Activated CD8-positive, alpha-beta memory T cell treated with anti-CD3 and anti-CD28 coated beads, Interleukin-2, amount 50 U/mL, for 1 hour (primary cell): ENCODE measurements around the gene SUGP1.

Source experiments
- DNase-seq: peaks from one replicate; pipeline ENCODE4 v3.0.0-alpha.2; 2020; ENCODE audit errors: extremely low read depth

The SUGP1 gene

DNA sequence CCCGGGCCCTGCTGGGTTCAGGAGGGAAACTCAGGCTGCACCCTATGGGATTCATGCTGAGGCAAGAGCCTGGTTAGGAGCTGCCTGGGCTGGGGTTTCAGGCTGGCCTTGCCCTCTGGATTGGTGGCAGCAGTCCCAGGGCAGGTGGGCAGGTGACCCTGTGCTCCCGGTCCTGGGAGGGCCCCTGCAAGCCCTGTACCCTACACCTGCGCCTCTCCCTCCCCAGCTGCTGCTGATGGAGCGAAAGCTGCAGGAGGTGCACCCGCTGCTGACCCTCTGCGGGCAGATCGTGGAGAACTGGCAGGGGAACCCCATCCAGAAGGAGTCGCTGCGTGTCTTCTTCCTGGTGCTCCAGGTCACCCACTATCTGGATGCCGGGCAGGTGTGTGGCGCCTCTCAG, 20.7 kb upstream of the SUGP1 start:
- no peak for DNase-seq

DNA sequence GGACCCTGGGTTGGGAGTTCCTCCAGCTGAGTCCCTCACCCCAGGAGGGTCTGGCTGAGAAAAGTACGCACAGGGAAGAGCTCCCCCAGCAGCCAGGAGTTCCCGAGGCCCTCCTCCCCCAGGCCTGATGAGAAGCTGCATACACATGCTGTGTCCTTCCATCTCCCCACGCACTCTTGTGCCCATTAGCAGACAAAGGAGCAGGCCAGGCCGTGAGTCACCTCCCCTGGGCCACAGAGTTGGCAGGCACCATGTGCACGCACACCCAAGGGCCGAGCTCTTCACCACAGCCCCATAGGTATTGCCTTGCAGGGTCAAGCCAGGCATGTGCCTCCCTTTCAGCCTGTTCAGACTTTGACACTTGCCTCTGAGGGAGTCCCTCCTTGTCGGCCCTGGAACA, 17.8 kb upstream of the SUGP1 start:
- DNase-seq, result no peak

DNA sequence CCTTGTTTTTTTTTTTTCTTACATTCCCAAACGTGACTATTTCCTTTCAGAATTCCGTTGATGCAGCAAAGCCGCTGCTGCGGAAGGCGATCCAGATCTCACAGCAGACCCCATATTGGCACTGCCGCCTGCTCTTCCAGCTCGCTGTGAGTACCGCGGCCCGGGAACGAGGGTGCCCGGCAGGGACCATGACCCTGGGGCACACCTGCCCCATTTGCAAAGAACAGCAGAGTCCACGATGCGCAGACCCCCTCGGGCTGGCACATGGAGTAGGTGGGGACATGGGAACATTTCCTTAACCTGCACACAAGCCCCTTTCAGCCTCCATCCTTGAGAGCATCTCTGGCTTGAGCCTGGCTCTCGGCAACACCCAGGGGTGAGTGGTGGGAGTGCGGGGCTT, 16.8 kb upstream of the SUGP1 start:
- no peak for DNase-seq

DNA sequence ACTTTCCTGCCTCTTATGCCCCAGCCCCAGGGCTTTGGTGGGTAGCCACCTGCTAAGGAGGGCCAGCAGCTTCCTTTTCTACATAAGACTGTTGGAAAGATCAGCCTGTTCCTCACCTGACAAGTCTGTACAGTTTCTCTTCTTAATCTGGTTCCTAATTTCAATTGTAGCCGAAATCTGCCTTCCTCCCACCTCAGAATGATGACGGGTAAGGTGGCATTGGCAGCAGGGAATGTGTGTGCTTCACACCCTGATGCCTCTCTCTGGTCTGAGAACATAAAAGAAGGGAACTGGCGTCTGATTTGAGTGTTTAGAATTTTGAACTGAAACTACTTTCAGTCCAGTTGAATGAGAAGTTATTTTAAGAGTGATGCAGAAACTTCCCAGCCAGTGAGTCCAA, 16.3 kb upstream of the SUGP1 start:
- DNase-seq, result no peak

DNA sequence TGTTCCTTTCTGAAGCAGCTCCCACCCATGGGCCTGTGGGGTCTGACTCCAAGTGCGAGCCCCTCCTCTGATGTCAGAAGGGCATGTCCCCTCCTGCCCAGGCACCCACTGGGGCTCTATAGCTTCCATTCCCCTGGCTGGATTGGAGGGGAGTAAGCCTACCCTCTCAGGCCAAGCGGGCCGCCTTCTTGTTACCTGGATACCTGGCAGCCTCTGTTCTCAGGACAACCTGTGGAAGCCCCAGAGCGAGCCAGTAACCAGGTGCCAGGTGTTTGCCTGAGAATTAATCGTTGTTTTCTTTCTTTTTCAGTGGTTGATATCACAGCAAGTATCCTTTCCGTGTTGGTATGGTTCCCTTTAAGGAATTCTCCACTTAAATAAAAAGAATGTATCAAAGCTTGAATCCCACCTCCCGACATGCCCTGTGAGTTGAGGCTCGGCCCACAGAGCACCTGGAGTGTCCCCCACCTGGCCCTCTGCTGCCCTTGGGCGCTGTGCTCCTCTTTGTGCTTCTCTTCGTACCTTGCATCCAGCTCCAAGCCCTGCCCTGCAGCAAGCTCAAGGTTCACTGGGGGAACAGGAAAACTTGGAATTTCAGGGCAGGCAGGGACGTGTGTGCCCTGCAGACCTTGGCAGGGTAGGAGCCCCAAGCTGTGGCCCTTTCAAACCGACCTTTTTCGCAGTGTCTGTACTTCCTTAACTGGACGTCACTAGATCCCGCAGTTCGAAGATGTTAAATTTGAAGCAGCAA, 15.3 kb upstream of the SUGP1 start:
- DNase-seq, result no peak

DNA sequence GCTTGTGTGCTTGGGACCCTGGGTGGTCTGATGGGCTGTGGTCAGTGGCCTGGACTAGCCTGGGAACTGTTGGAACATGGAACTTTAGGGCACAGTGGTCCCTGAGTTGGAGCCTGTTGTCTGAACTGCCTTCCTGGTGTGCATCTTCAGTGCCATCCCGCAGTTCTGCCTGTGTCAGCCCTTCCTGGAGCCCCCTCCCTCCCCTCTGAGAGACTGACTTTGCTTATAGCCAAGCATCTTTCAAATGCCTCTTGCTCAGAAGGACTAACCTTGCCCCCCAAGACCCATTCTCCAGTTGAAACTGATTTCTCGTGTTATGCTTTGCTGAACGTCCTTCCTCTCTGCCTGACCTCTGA, 14.7 kb upstream of the SUGP1 start:
- DNase-seq, result no peak

DNA sequence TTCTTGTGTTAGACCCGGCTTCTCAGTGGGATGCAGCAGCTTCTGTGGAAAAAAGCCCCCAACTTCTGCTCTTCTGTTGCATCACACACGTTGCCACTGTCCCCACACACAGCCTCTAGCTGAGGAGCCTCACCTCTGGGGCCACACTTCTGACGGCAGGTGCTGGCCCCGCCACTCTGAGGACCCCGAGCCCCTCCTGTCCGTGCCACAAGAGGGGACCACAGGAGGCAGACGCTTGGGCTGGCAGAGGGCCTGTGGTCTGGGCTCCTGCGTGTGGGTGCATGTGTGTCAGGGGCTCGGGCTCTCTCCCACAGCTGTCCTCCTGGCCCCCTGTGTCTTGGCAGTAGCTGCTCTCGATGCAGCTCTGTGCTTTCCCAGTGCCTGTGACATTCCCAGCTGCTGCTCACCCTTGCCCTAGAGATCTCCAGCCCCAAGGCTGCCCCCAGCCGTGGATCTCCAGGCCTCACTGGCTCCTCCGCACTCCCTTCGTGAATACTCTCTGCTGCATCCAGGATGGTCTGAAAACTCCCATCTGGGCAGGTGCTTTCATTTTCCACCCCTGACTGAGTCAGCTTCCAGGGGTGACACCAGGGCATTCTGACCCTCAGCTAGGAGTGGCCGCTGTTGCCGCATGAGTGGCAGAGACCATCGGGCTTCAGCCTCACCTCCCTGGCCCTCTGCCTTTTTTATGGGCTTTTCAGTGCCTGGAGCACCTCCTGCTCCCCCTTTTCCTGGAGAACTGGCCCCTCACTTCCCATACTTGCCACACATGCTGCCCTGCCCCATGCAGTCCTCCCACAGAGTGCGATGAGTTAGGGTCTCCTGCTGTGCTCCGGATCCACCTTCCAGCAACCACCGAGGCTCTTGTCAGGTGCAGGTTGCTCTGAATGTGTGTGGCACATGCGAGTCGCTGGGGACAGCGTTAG, 14.0 kb upstream of the SUGP1 start:
- no peak for DNase-seq

DNA sequence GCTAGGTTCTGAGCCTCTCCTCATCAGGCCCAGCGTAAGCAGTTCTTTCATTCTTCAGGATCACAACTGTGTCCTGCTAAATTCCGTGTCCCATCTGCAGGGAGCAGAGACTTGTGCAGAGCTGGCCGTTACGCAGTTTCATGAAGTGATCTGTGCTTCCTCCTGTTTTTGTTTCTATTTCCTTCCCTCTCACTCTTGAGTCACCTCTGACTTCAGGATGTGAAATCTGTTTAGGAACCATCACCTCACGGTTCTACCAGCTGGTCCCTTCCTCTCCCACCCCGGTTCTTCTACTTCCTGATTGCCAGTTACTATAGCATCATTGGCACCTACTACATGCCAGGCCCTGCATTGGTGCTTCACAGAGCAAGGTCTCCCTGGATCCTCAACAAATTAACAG, 8.8 kb upstream of the SUGP1 start:
- DNase-seq, result no peak

DNA sequence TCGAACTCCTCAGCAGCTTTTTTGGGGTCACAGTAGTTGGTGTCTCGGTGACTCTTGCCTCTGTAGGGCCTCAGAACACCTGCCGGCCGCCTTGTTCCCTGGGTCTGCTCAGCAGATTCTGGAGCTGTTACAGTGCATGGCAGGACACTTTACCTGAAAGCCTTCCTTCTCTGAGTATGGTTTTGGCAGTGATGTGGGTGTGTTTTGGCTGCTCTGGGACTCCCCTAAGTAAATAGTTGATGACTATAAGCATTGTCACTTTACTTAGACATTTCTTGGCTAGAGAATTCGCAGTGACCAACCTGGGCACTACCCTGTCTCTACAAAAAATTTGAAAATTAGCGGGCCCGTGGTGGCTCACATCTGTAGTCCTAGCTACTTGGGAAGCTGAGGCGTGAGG, 7.4 kb upstream of the SUGP1 start:
- DNase-seq, result no peak

DNA sequence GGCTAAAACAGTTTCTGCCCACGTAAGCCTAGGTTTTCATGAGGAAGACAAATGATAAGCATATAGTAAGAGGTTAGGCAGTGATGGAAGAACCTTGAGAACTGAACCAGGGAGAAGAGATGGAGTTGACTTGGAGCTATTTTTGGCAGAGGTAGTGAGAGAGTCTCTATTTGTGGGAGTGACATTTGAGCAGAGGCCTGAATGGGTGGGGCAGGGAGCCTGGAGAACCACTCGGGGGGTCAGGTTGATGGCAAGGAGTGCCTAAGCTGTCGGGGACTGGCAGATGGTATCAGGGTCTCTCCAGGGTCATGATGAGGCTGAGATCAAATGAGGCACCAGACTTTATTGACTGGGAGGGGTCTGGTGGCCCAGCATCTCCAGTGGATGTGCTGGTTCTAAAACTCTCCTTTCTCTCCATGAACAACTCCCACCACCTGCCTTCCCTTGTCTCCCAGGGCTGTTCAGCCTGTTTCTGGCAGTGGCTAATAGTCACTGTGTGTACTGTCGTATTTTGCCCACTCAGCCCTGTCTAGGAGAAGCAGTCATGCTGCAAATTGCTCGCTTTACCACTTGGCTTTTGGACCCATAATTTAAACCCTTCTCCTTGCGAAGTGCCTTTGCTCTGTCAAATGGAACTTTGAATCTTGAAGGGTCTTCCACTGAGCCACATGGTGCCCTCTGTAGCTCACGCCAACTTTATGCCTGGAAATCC, 3.9 kb upstream of the SUGP1 start:
- no peak for DNase-seq

DNA sequence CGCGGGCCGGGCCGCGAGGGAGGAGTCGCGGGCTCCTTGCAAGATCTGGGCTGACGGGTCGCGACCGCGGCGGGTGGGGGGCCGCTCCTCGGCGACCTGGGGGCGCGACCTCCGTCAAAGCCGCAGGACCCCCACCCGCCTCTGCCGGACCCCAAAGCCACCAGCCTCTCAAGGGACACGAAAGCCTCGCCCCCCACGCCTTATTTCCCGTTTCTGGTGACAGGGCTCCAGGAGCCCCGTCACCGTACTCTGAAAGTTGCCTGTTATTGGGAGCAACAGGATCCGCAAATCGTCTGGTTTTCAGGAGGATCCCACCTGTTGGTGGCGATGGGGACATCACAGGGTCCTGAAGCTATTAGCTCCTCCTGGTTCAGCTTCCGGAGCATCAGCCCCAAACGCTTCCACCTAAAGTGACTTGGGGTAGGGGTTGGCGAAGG, 850 bp upstream of the SUGP1 start:
- DNase-seq, result no peak

DNA sequence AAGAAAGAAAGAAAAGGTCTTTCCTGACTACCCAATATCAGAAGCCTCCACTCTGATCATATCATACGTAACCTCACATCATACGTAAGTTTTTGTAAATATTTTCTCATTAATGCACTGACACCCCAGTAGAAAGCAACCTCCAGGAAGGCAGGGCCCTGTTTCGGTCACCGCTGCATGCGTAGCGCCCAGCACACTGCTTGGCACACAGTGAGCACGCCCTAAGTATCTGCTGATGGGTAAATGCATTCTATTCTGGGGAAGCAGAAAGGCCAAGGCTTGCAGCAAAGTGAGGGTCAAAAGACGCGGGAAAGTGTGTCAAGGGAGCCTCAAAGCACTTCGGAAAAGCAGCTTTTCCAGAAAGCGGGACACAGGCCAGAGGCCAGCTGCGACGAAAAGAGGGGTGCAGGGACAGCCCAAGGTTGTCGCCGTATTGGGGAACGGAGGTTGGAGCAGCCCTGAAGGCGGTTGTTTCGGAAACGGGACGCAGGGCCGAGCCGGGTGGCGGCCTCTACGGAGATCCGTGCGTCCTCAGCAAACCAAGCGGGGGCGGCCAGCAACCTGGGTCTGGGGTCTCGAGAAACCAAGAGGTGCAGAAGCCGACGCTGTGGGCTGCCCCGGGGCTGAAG, 463 bp downstream of the SUGP1 start:
- DNase-seq, result no peak

DNA sequence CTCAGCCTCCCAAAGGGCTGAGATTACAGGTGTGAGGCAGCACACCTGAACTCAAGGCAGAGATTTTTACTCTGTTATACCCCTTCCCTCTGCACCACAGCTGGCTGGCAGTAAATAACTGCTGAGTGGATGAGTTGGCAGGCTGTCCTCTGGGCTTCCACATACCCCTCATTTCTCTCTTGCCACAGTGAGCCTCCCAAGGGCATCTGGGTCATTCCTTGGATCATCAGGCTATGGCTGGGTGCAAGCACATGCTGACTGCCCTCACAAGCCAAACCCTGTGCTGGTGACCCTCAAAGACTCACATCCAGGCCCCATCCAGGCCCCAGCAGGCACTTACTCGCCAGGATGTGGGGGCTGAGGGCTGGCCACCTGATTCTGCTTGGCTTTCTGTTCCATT, 4.2 kb downstream of the SUGP1 start:
- DNase-seq, result no peak

DNA sequence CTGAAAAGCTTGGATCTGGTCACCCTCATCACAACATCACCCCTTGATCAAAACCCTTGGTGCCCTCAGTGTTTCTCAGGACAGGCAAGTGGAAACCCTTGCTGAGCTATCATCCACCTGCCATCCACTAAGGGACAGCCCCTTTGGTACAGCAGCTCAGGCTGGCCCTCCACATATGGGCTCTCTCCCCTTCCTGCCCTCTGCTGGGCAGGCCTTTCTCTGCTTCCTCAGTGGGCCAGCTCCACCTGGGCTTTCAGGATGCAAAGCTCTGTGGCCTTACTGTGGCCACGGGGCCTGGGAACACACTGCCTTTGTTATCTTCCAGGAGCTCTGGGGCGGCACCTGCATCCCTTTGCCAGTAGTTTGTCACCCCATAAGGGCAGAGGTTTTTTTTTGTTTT, 4.9 kb downstream of the SUGP1 start:
- no peak for DNase-seq

DNA sequence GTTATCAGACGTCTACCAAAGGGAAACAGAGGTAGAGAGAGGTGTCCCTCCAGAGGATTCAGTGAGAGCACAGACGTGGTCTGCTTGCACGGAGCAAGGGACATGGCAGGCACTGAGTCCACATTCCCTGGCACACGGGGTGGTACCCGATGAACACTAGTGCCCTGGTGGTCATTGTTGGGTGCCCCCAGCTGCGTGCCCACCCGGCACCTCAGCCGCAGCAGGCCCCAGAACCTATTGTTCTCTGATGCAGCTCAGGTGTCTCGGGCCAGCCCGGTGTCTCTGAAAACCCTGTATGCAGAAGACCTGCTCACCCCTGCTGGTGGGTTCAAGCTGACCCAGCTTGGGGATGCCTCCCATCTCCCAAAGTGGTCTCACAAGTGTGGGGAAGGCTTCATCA, 11.9 kb downstream of the SUGP1 start:
- no peak for DNase-seq

DNA sequence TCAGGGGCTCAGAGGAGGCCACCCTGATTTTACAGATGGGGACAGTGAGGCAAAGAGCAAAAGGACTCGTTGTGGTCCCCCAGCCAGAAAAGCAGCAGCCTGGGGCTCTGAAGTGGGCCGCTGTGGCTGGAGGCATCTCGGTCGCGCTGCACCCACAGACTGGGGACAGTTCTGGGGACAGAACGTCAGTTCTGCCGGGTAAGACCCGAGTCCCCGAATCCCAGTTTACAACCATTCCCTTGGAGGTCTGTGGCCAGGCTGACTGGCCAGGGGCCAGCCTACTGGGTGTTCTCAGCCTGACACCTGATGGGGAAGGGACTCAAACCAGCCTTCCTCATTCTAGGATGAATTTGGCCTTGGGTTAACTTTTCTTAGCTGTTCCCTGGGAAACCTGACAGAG, 14.1 kb downstream of the SUGP1 start:
- DNase-seq, result no peak

DNA sequence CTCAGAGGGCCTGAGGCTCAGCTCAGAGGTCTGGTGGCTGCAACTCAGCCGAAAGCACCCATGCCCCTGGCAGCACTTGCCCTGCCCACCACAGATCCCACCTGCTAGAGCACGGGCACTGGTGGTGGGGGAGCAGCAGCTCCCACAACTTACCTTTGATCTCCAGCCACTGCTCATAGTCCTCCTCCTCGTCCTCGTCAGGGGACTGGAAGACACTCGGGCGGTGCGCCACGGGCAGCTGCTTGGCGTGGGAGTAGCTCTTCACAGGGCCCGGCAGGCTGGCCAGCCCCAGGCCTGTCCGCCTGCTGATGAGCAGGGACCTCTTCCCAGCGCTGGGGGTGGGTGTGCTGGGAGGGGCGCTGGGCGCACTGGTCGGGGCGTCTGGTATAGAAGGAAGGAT, 14.6 kb downstream of the SUGP1 start:
- DNase-seq, result no peak

DNA sequence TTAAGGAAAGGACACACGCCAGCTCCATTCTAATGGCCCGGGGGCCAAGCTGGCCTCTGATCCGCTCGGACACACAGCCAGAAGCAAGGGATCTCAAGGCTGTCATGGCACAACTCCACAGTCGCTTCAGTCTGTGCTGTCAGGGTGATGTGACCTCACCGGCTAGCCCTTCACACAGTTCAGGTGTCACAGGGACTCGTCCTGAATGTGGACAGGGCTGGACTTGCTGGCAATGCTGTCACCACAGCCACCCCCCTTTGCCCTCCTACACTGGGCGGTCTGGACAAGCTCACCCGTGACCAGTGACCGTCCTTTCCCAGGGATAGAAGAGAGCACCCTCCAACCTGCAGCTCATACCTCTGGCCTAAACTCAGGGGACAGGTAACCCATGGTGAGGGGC, 15.2 kb downstream of the SUGP1 start:
- no peak for DNase-seq

DNA sequence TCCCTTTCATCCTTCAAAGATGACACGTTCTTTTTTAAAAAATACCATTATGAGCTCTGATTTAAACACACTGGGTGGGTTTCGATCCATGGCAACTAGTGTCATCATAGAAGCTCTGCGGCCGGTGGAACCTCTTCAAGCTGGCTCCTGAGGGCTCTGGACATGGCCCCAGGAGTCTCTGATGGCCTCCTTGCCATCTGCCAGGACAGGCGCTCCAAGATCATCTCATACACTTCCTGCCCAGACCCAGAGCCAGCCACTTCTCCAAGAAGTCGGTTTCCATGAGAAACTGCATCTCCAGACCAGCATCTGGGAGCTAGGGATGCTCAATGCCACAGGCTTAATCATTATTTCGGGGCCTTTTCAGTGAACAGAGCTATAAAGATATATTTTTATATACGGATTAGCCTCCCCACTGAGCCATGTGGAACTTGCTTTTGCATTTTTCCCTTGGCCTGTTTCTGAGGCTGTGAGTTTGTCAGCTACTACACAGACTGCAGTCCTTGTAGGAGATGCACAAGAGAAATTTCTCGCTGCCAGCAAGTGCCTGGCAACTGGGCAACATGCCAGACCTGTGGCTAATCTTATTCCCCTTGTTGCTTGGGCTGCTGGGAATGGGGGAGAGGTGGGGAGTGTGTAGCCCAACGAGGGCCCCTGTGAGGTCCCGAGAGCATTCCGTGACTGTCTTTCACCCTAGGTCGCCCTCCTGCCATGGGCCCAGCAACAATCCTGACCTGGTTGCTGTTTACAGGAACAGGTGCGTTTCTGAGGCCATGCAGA, 15.9 kb downstream of the SUGP1 start:
- no peak for DNase-seq

DNA sequence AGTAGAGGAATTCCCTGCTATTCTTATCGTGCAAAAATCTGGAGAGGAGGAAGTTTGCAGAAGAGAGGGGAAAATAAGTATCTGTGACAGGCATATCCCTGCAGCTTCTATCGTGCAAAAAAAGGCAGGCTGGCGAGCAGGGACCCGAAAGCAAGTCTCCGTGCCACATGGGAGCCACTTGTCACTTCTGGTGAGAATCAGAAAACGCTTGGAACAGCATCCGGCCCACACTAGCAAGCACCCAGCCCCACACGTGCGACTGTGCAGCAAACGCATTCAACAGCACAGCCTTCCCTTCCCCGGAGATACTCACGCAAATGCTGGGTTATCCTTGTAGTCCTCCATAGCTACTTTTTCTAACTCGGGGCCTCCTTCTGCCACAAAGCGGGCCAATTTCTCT, 16.9 kb downstream of the SUGP1 start:
- no peak for DNase-seq

DNA sequence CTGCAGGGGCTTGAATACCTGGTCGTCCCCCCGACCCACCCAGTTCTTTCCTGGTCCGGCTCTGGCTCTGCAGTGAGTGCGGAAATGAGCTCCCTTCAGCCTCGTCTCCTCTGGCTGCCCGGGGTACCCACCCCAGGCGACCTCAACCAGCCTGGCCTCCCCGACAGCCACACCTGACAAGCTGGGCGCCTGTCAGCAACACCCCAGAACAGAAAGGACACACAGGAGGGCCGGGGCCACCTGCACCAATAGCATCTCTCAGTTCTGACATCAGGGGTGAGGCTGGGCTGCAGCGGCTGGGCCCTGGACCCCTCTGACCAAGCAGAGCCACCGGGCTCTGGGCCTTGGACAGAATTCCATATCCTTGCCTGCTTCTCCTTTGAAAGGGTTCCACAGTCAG, 19.7 kb downstream of the SUGP1 start:
- DNase-seq, result no peak
